Left ventricle myocardium inferior (tissue), 1 donor: ENCODE results near the gene ZNF649. TPM values are rescaled to one million over a fixed set of nuclear protein-coding genes. Genes with fewer than 3 reads are reported as not detected.

Experiments used
- DNase-seq: peaks from one replicate; pipeline ENCODE4 v3.0.0-alpha.2; 2020
- H3K27ac ChIP-seq: fragments of 200-600 bp; replicated peaks from 2 replicates; pipeline ENCODE4 v1.8.0; 2021
- H3K27me3 ChIP-seq: fragments of 200-600 bp; 2 replicates; pipeline ENCODE4 v1.8.0; 2021; ENCODE audit warnings: low read depth
- H3K36me3 ChIP-seq: fragments of 200-600 bp; 2 replicates; pipeline ENCODE4 v1.8.0; 2021
- H3K4me1 ChIP-seq: fragments of 200-600 bp; 2 replicates; pipeline ENCODE4 v1.8.0; 2021
- H3K4me3 ChIP-seq: fragments of 200-600 bp; 2 replicates; pipeline ENCODE4 v1.8.0; 2021; ENCODE audit warnings: mild to moderate bottlenecking, moderate library complexity
- H3K9me3 ChIP-seq: fragments of 200-600 bp; replicated peaks from 2 replicates; pipeline ENCODE4 v1.8.0; 2021
- intact Hi-C: fragments of 100-400 bp; cut with micrococcal nuclease; formaldehyde crosslinking; loops from one replicate; pipeline ENCODE4 v1.11.0; 2022
- long read RNA-seq: library from polyadenylated mRNA; unstranded; transcript quantifications from one replicate; pipeline ENCODE4 v2.0.0, GENCODE V29; 2021
- total RNA-seq: library from RNA; stranded (reverse); fragmentation: NEBNext Ultra II Directional; extraction: Animal tissue kit (Norgen Biotek cat#: 25700); gene quantifications from one replicate; pipeline ENCODE4 v1.2.1, GENCODE V29; 2021
- TF ChIP-seq, protein P1 (sequence below): fragments of 200-600 bp; IDR thresholded peaks from 2 replicates; pipeline ENCODE4 v1.8.0; 2021; ENCODE audit warnings: antibody characterized with exemption, mild to moderate bottlenecking, borderline replicate concordance
- donor health status: DM: no; HTN: yes; CAD: no; lungs with severe emphysema.

ZNF649 gene
- 7.5 TPM for total RNA-seq
- long read RNA-seq, transcript ZNF649-201 (5 exons, 3,197 nt) = major isoform, 15 of 16 reads
- long read RNA-seq, partial matches to known transcripts = 0 of 16 reads
- long read RNA-seq, other reads (novel, unspliced or antisense) = 1 of 16 reads

DNA sequence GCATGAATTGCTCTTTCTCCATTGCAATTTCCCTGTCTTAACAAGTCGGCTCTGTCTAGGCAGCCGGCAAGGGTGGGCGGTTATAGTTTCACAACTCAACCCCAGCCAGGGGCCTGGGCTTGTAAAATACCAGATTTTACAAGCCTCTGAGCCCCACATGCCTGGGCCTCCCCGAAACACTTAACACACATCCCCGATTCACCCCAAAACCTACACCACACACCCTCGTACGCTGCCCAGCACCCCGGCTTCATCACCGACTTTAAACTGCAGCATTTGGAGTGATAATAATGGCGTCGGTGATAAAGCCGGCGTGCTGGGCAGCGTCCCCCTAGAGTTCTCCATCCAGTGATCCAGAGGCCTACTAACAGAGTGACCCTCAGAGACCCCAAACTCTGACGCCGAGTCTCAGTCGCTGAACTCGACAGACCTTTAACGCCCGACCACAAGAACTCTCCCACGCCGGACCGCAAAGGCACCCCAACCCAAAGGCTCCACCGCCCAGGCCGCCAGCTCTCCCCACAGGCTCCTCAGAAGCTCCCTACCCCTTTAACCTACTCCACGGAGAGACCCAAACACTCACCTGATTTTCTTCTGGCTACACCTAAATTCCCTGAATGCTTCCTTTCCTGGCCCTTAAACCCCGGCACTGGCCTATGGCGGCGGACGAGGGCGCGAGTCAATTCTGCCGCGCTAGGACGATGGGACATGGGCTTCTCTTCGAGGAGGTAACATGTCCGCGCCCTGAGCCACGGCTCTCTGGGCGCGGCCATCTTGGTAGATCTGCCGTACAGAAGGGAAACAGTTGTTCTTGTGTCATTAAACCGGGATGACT lies at the start of gene ZNF649:
ZNF649 (minus strand) TSS at position 687 of the 835 bp plus-strand sequence. CDS start 4,910 bp downstream, outside the sequence.
- intact Hi-C loops = no loop called here
- TF ChIP-seq, protein P1, sequence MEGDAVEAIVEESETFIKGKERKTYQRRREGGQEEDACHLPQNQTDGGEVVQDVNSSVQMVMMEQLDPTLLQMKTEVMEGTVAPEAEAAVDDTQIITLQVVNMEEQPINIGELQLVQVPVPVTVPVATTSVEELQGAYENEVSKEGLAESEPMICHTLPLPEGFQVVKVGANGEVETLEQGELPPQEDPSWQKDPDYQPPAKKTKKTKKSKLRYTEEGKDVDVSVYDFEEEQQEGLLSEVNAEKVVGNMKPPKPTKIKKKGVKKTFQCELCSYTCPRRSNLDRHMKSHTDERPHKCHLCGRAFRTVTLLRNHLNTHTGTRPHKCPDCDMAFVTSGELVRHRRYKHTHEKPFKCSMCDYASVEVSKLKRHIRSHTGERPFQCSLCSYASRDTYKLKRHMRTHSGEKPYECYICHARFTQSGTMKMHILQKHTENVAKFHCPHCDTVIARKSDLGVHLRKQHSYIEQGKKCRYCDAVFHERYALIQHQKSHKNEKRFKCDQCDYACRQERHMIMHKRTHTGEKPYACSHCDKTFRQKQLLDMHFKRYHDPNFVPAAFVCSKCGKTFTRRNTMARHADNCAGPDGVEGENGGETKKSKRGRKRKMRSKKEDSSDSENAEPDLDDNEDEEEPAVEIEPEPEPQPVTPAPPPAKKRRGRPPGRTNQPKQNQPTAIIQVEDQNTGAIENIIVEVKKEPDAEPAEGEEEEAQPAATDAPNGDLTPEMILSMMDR = peak; percentile 13

DNA sequence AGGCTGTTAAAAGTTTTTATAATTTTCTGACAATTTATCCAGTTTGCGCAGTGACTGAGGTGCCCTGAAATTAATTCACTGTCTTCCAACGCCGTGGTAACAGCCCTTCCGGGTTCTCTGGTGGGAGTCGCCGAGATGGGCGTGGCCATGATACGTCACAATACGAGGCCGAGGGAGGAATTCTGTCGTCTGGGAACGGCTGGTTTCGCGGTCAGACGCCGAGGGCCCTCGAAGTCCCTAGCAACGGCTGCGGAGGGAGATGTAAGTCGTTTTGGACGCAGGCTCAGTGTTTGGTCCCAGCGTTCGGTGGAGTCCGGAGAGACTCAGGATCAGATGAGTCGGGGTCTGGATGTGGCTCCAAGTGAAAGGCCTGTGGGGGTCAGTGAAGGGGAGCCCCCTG lies 44.2 kb upstream of the ZNF649 start:
- TF ChIP-seq, protein P1 = no peak
- Histone ChIP-seq H3K27ac (no peak overlapping the region), H3K36me3 (peaks cover 35% of the 10 kb centered on the region), H3K4me1 (no peaks in the 10 kb centered on the region), H3K27me3 (no peaks in the 10 kb centered on the region), H3K4me3 (peak overlapping the region; percentile 53), H3K9me3 (peaks cover 87% of the 10 kb centered on the region)
- DNase-seq = peak; percentile 20
- intact Hi-C loops = no loop called here

More for the DNA sequence above, at the start of gene ZNF649:
- Histone ChIP-seq H3K4me1 (peaks cover 19% of the 10 kb centered on the region), H3K9me3 (peaks cover 36% of the 10 kb centered on the region), H3K27me3 (peaks cover 35% of the 10 kb centered on the region), H3K4me3 (peak within 1 kb of the TSS; percentile 87), H3K27ac (peak within 1 kb of the TSS; percentile 89), H3K36me3 (peaks cover 24% of the 10 kb centered on the region)
- peak; percentile 77 for DNase-seq

- H3K36me3 ChIP-seq = peaks cover 59% of the 10 kb centered on the region
- H3K4me1 ChIP-seq = no peaks in the 10 kb centered on the region
- no peak overlapping the region for H3K4me3 ChIP-seq
- no peak overlapping the region for H3K27ac ChIP-seq
- H3K9me3 ChIP-seq = peaks cover 100% of the 10 kb centered on the region
- DNase-seq = no peak
- TF ChIP-seq, protein P1 = no peak
- no peaks in the 10 kb centered on the region for H3K27me3 ChIP-seq
- intact Hi-C loops = no loop called here
These were observed 41.8 kb upstream of the ZNF649 start for GRCh38 chr19:51946602-51947001.

- intact Hi-C loops = no loop called here
- Histone ChIP-seq H3K4me3 (no peak overlapping the region), H3K27ac (no peak overlapping the region), H3K36me3 (peaks cover 68% of the 10 kb centered on the region), H3K27me3 (no peaks in the 10 kb centered on the region), H3K9me3 (peaks cover 100% of the 10 kb centered on the region), H3K4me1 (no peaks in the 10 kb centered on the region)
- no peak for DNase-seq
- TF ChIP-seq, protein P1 = no peak
These were observed 40.2 kb upstream of the ZNF649 start for GRCh38 chr19:51944798-51945552.

DNA sequence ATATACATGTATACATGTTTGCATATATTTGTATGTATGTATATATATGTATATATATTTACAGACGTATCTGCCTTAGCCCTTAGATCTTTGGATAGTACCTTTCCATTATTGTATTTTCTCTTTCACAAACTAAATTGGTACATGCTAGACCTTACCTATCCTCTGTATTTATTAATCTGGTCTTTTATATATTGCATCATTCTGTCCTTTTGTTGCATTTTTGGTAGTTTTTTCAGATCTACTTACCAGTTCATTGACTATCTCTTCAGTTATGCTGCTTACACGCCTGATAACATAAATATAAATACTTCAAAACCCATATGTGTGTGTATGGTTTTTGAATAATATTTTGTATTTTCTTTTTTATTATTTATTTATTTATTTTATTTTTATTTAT lies 34.1 kb upstream of the ZNF649 start:
- Histone ChIP-seq H3K27me3 (no peaks in the 10 kb centered on the region), H3K4me3 (no peak overlapping the region), H3K4me1 (no peaks in the 10 kb centered on the region), H3K36me3 (peaks cover 100% of the 10 kb centered on the region), H3K27ac (no peak overlapping the region), H3K9me3 (peaks cover 100% of the 10 kb centered on the region)
- intact Hi-C loops = no loop called here
- TF ChIP-seq, protein P1 = no peak
- no peak for DNase-seq
